ENCODE data around the gene TMEM120B.
"Not testable (repeated sequence)": the region's sequence is repeated elsewhere in the genome, so short reads cannot be mapped to it uniquely, and the experiment has no call there.

DNA sequence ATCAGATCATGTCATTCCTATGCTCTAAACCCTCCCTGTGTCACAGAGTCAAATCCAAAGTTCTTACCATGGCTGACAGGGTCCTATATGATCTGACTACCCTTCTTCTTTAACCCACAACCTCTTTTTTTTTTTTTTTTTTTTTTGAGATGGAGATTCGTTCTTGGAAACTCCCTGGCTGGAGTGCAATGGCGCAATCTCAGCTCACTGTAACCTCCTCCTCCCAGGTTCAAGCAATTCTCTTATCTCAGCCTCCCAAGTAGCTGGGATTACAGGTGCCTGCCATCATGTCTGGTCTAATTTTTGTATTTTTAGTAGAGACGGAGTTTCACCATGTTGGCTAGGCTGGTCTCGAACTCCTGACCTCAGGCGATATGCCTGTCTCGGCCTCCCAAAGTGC lies 45.7 kb upstream of the TMEM120B start:
- not testable (repeated sequence) for TF ChIP-seq EZH2 (IDR thresholded peaks at IDR 0.05; ENCODE audit: borderline replicate concordance, low read length)
- TF ChIP-seq, protein P1, sequence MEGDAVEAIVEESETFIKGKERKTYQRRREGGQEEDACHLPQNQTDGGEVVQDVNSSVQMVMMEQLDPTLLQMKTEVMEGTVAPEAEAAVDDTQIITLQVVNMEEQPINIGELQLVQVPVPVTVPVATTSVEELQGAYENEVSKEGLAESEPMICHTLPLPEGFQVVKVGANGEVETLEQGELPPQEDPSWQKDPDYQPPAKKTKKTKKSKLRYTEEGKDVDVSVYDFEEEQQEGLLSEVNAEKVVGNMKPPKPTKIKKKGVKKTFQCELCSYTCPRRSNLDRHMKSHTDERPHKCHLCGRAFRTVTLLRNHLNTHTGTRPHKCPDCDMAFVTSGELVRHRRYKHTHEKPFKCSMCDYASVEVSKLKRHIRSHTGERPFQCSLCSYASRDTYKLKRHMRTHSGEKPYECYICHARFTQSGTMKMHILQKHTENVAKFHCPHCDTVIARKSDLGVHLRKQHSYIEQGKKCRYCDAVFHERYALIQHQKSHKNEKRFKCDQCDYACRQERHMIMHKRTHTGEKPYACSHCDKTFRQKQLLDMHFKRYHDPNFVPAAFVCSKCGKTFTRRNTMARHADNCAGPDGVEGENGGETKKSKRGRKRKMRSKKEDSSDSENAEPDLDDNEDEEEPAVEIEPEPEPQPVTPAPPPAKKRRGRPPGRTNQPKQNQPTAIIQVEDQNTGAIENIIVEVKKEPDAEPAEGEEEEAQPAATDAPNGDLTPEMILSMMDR (IDR thresholded peaks at IDR 0.05; ENCODE audit: low read length): not testable (repeated sequence)

Measured in OCI-LY1 (cell line).